HG03064 (cell line): ENCODE results near the gene RIC8A.
A peak's percentile ranks its signal among the peaks of the same experiment; 100 is the strongest.
"Not testable (repeated sequence)": the region's sequence is repeated elsewhere in the genome, so short reads cannot be mapped to it uniquely, and the experiment has no call there.

Experiments used
- ATAC-seq: cut with Tn5 transposase; IDR thresholded peaks from one replicate; pipeline ENCODE4 v1.9.1; 2021; ENCODE audit warnings: low read depth; ENCODE audit not compliant: unreplicated experiment

The RIC8A gene

GRCh38 chr11:217704-218103 is 10.2 kb downstream of the RIC8A start:
- no peak for ATAC-seq

DNA sequence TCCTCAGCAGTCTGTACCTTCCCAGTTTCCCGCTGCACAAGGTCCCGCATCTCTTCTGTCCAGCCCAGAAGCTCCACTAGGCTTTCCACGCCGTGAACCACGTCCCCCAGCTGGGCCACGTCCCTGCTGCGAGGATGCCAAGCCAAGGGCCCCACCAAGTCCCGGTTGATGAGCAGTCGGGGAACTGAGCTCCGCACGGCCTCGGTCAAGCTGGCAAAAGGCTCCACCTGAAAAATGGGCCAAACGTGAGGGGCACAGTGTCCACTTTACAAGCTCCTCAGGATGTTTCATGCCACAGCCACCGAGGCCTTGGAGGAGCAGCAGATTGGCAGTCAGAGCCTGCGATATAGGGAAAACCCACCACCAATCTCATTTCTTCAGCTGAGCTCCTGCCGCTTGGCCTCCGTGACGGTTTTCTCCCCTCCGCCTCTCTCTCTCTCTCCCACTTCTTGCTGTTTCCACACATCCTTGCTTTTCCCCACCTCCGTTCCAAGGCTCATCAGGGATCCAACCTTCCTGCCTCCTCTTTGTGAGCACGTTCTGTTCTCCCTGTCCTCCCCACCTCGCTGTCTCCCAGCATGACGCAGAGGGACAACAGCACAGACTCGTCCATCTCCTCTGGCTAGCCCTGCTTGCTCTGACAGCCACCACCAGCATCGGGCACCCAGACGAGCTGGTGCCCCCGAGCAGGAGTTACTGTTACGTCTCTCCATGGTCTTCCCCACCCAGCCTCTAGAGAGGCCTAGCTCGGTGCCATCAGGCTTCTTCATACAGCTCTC is 11.5 kb downstream of the RIC8A start:
- no peak for ATAC-seq

DNA sequence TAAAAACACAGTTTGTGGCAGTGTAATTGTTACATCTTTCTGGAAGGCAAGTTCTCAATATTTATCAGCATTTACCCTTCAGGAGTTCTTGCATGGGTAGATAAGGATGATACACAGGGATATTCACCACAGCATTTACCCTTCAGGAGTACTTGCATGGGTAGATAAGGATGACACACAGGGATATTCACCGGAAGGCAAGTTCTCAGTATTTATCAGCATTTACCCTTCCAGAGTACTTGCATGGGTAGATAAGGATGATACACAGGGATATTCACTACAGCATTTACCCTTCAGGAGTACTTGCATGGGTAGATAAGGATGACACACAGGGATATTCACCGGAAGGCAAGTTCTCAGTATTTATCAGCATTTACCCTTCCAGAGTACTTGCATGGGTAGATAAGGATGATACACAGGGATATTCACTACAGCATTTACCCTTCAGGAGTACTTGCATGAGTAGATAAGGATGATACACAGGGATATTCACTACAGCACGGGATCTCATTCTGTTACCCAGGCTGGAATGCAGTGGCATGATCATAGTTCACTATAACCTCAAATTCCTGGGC is 13.2 kb downstream of the RIC8A start:
- ATAC-seq = not testable (repeated sequence)

DNA sequence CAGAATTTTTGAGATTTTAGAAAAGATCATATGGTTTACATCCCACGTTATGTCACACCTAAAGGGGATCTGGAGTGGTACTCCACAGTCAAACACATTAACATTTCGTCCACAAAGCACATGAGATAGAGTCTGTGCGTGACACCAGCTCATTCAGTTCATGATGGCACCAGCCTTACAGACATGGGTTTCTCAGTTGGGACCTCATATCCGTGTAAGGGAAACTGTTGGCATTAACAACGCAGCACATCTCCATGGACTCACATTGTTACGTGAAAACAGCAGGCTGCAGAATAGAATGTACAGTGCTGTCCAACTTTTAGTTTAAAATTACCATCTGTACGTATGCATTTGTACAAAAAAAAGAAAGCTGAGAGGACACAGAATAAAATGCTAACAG is 14.0 kb downstream of the RIC8A start:
- ATAC-seq = no peak

DNA sequence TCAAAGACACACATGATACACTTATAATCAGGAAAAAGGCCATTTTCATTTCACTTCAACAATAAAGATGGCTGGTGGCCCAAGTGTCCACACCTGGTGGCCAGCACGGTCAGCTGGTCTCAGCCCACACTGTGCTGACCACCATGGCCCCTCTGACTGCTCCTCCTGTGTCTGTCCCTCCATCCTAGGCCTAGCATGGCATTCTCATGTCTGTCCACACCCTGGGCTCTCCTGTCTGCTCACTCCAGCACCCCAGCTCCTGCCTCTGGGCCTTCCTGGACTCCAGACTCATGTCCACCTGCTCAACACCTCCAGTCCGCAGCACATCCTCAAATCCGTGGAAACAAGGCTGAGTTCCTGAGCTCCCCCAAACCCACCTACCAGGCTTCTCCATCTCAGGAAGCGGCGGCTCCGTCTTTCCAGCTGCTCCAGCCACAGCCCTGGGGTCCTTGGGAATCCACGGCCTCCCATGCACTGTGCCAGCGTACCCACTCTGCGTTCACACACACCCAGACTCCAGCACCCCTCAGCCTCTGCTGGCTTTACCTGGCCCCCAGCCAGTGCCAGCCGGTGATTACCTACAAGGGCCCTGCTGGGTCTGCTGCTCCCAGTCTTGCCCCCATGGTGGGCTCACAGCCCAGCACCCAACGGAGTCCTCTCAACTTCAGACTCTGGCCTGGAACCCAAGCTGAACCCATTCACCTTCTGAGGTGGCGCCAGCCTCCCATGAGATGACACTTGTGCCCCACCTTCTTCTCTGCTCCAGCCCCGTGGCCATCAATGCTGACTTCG is 14.7 kb downstream of the RIC8A start:
- no peak for ATAC-seq

GRCh38 chr11:223026-223789 is 15.7 kb downstream of the RIC8A start:
- ATAC-seq = no peak

DNA sequence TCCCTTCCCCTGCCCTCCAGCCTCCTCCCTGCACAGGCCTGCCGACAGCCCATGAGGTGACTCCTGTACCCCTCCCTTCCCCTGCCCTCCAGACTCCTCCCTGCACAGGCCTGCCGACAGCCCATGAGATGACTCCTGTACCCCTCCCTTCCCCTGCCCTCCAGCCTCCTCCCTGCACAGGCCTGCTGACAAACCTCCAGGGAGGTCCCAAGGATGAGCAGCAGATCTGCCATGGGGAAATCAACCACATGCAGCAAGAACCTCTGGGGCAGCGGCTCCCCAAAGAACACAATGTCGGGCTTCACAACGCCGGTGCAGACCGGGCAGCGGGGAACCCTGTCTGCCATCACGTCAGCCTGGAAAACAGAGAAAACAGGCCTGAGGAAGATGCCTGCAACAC is 16.4 kb downstream of the RIC8A start:
- no peak for ATAC-seq

GRCh38 chr11:224424-224823 is 16.9 kb downstream of the RIC8A start:
- ATAC-seq = no peak

- no peak for ATAC-seq
These were observed 18.4 kb downstream of the RIC8A start for GRCh38 chr11:225734-226453.

DNA sequence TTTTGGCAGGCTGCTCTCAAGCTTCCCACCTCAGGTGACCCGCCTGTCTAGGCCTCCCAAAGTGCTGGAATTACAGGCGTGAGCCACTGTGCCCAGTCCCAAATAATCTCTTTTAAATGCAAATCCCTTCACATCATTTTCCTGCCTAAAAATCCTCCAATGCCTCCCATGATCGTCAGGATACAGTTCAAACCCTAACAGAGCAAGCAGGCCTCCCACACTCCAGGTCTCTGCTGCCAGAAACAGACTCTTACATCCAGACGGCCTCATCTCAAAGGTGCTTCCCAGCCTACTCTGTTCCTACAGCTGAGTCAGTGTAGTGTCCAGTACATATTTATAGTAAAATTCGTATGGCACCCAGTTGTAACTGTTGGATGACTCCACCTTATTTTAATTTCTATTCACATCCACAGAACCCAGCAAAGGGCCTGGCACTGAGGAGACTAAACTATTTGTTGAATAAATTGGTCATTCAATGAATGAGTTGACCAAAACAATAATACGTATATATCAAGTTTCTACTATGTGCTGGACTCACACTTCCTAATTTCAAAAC is 20.4 kb downstream of the RIC8A start:
- ATAC-seq = no peak

DNA sequence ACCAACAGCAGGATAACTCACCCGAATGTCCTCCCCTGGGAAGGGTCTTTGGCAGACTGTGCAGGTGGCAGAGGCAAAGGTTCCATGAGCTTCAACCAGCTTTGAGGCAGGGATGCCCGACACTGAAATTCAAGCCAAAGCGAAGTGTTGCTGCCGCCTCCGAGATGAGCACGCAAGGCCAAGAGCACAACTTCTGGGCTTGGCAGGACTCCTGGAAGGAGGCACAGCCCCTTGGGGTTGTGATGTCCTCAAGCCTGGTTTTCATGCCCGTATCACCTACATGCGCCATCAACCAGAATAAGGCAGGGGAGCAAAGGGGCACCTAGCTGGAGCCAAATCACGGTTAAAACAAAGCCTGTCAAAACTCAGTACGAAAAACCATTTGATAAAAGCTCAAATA is 22.9 kb downstream of the RIC8A start:
- ATAC-seq = no peak

DNA sequence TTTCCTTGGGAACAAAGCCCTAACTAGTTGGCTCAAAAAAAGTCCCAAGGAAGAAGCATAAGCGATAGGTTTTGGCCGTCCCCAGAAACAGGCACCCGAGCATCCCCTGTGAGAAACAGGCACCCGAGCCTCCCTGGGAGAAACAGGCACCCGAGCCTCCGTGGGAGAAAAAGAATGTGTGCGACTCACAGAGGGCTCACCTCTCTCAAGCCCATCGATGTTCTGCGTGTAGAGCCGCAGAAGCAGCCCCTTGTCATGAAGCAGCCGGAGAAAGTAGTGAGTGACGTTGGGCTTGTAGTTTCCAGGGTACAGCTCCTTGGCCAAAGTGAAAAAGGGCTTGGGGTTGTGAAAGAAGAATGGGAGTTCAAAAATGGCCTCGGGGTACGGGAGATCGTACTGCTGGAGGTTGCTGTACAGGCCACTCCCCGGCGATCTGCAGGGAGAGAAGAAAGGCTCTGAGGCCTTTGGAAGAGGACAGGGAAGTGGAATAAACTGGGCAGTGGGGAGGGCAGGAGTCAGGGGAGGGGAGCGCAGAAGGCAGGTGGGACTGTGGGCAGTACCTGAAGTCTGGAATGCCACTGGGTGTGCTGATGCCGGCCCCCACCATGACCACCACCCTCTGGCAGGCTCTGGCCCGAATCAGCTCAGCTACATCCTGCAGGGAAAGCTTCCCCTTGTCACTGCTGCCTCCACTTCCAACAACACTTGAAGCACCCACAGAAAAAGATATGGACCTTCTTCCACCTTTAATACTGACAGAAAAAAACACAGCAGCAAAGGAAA is 25.5 kb downstream of the RIC8A start:
- ATAC-seq = no peak

DNA sequence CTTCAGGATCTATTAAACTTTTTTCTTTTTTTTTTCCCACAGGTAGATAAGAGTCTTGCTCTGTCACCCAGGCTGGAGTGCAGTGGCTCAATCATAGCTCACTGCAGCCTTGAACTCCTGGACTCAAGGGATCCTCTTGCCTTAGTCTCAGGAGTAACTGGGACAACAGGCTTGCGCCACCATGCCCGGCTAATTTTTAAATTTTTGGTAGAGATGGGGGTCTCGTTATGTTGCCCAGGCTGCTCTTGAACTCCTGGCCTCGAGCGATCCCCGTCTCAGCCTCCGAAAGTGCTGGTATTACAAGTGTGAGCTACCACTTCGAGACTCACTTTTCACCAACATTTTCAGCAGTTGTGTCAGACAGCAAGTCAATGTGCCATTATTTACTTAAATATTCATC is 27.7 kb downstream of the RIC8A start:
- no peak for ATAC-seq

DNA sequence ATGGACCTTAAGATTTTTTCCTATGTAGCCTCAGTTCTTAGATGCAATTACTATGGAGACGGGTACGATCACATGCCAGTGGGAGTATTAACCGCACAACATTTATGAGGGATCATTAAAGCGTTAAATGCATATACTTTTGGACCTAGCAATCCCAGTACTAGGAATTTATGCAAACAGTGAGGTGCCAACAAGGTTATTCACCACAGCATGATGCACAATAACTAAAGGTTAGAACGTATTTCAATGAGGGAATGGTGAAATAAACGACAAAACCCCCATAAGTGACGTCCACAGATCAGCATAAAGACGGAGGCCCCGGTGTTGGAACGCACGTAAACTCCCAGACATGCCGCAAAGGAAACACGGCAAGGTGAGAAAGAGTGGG is 28.1 kb downstream of the RIC8A start:
- no peak for ATAC-seq

GRCh38 chr11:235997-236773 is 28.7 kb downstream of the RIC8A start, which contains the start of gene SIRT3:
SIRT3 (minus strand) TSS chr11:236342; CDS start chr11:236328, 14 bp downstream.
- ATAC-seq = peak; percentile 73

GRCh38 chr11:236774-237767 is 29.6 kb downstream of the RIC8A start, which contains the start of gene PSMD13:
PSMD13 (plus strand) TSS chr11:236976; CDS start chr11:237050, 74 bp downstream.
- peak; percentile 63 for ATAC-seq

DNA sequence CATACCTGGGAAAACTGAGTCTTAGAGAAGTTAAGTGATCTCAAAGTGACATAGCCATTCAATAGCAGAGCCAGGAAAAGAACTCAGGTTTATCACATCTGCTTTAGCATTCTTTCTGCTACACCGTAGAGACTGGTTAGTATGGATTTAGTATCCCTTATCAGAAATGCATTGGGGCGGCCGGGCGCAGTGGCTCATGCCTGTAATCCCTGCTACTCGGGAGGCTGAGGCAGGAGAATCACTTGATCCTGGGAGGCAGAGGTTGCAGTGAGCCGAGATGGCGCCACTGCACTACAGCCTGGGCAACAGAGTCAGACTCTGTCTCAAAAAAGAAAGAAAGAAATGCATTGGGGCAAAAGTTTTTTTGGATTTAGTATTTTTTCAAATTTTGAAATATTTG is 30.8 kb downstream of the RIC8A start:
- not testable (repeated sequence) for ATAC-seq
